OCI-LY7 (cell line): ENCODE data around the gene MAPK8IP1. TPM values are rescaled to one million over a fixed set of nuclear protein-coding genes. Genes with fewer than 3 reads are reported as not detected.

Experiments
- BruUV-seq: library from RNA; stranded (reverse); fragments of 400-500 nt; replicated peaks from 2 replicates; lab custom pipeline; 2021; lab: Mats Ljungman, UMichigan
- CTCF ChIA-PET: fragments of 300-600 bp; sonication (Branson Sonifier 250); formaldehyde crosslinking; loops from one replicate; lab custom pipeline; 2022; ENCODE audit warnings: antibody characterized with exemption; ENCODE audit not compliant: unreplicated experiment; lab: Charles Lee
- POLR2A ChIA-PET: fragments of 300-600 bp; sonication (Branson Sonifier 250); formaldehyde crosslinking; loops from one replicate; lab custom pipeline; 2022; ENCODE audit warnings: antibody characterized with exemption; lab: Charles Lee
- DNase-seq: peaks from one replicate; pipeline ENCODE4 v3.0.0-alpha.2; 2015; ENCODE audit warnings: low spot score
- H2AFZ ChIP-seq: fragments of 200-600 bp; sonication (generic), shearing (Covaris generic); 2 replicates; pipeline ENCODE4 v1.6.1; 2014; ENCODE audit warnings: mild to moderate bottlenecking, antibody characterized with exemption, low read length, moderate library complexity
- H3K27ac ChIP-seq: fragments of 200-600 bp; sonication (generic); 2 replicates; pipeline ENCODE4 v1.5.1; 2014; ENCODE audit warnings: mixed run types, low read depth, mild to moderate bottlenecking, moderate library complexity, low read length, inconsistent platforms; ENCODE audit not compliant: poor library complexity, severe bottlenecking
- H3K36me3 ChIP-seq: fragments of 200-600 bp; sonication (generic); 2 replicates; pipeline ENCODE4 v1.6.1; 2014; ENCODE audit warnings: mild to moderate bottlenecking, antibody characterized with exemption, low read length, moderate library complexity, mixed read lengths; ENCODE audit not compliant: insufficient read depth
- H3K4me1 ChIP-seq: fragments of 200-600 bp; sonication (generic); 2 replicates; pipeline ENCODE4 v1.5.1; 2014; ENCODE audit warnings: mild to moderate bottlenecking, low read length; ENCODE audit not compliant: insufficient read depth, poor library complexity, severe bottlenecking
- H3K4me2 ChIP-seq: fragments of 200-600 bp; sonication (generic); 2 replicates; pipeline ENCODE4 v1.6.1; 2014; ENCODE audit warnings: mild to moderate bottlenecking, low read length
- H3K4me3 ChIP-seq: fragments of 200-600 bp; sonication (generic); 2 replicates; pipeline ENCODE4 v1.5.1; 2014; ENCODE audit warnings: mild to moderate bottlenecking, low read depth, low read length; ENCODE audit not compliant: poor library complexity, severe bottlenecking
- H3K79me2 ChIP-seq: fragments of 200-600 bp; sonication (generic); 2 replicates; pipeline ENCODE4 v1.6.1; 2016; ENCODE audit warnings: low read depth, mild to moderate bottlenecking, low read length, moderate library complexity, mixed read lengths; ENCODE audit not compliant: insufficient read depth
- H3K9me2 ChIP-seq: fragments of 200-600 bp; sonication (generic); 2 replicates; pipeline ENCODE4 v1.6.1; 2016; ENCODE audit warnings: mild to moderate bottlenecking, low read length, mixed read lengths; ENCODE audit not compliant: insufficient read depth
- H3K9me3 ChIP-seq: fragments of 200-600 bp; sonication (generic); 2 replicates; pipeline ENCODE4 v1.6.1; 2014; ENCODE audit warnings: mild to moderate bottlenecking, mixed run types, low read length, mixed read lengths
- H4K20me1 ChIP-seq: fragments of 200-600 bp; sonication (generic); 2 replicates; pipeline ENCODE4 v1.6.1; 2014; ENCODE audit warnings: mild to moderate bottlenecking, antibody characterized with exemption, low read length, moderate library complexity, mixed read lengths; ENCODE audit not compliant: insufficient read depth
- EZH2phosphoT487 ChIP-seq: fragments of 200-600 bp; sonication (generic); IDR thresholded peaks from 2 replicates; pipeline ENCODE4 v1.6.1; 2018; ENCODE audit warnings: low read depth, borderline replicate concordance, mild to moderate bottlenecking, mixed run types, antibody characterized with exemption, low read length, moderate library complexity, mixed read lengths
- intact Hi-C: fragments of 100-400 bp; cut with micrococcal nuclease; formaldehyde crosslinking; loops from one replicate; pipeline ENCODE4 v1.10.0; 2022; ENCODE audit not compliant: unreplicated experiment
- total RNA-seq, 2 experiments: library from RNA; depleted of rRNA in 1 of 2; stranded (reverse); fragments of >200 nt in 1 of 2; shearing (Covaris generic) in 1 of 2; gene quantifications; 2 replicates each; pipeline ENCODE4 v1.2.3, GENCODE V29; 2014 to 2022
- TF ChIP-seq, protein P1 (sequence below): fragments of 200-600 bp; sonication (generic); conservative IDR thresholded peaks from 2 replicates; pipeline ENCODE4 v1.5.1; 2014; ENCODE audit warnings: mild to moderate bottlenecking, antibody characterized with exemption, low read length, moderate library complexity, mixed read lengths

The MAPK8IP1 gene
- total RNA-seq, 2 experiments from 2014 or later, result 2.2 TPM

- Histone ChIP-seq H3K9me2 (no peaks in the 10 kb centered on the region), H3K36me3 (peaks cover 26% of the 10 kb centered on the region), H3K27ac (peak overlapping the region; percentile 95), H2AFZ (no peak overlapping the region), H3K79me2 (peaks cover 19% of the 10 kb centered on the region), H3K9me3 (no peaks in the 10 kb centered on the region), H3K4me2 (peak overlapping the region; percentile 86), H3K4me1 (peaks cover 72% of the 10 kb centered on the region), H4K20me1 (no peaks in the 10 kb centered on the region), H3K4me3 (peak overlapping the region; percentile 72)
- no TSS peak for BruUV-seq
- TF ChIP-seq, protein P1, sequence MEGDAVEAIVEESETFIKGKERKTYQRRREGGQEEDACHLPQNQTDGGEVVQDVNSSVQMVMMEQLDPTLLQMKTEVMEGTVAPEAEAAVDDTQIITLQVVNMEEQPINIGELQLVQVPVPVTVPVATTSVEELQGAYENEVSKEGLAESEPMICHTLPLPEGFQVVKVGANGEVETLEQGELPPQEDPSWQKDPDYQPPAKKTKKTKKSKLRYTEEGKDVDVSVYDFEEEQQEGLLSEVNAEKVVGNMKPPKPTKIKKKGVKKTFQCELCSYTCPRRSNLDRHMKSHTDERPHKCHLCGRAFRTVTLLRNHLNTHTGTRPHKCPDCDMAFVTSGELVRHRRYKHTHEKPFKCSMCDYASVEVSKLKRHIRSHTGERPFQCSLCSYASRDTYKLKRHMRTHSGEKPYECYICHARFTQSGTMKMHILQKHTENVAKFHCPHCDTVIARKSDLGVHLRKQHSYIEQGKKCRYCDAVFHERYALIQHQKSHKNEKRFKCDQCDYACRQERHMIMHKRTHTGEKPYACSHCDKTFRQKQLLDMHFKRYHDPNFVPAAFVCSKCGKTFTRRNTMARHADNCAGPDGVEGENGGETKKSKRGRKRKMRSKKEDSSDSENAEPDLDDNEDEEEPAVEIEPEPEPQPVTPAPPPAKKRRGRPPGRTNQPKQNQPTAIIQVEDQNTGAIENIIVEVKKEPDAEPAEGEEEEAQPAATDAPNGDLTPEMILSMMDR, result no peak
- no peak for TF ChIP-seq EZH2phosphoT487
- no peak for DNase-seq
- ChIA-PET CTCF (interaction anchor here (0.6 to 1.7 kb wide), 2 partner anchors 13 to 83 kb away, joined by 7 to 10 read pairs; no protein-coding TSS in a partner anchor), POLR2A (interaction anchor here (0.5 to 3.1 kb wide), 7 partner anchors 8 to 1374 kb away, joined by 3 to 33 read pairs (median 4); partner anchors contain the start of gene PEX16)
- intact Hi-C loops, result loop anchor here (1.0 to 2.0 kb wide), 3 partner anchors 13 to 190 kb away; partner anchors contain the start of gene PHF21A
Measured at GRCh38 chr11:45930951-45931570, 45.6 kb downstream of the MAPK8IP1 start.

DNA sequence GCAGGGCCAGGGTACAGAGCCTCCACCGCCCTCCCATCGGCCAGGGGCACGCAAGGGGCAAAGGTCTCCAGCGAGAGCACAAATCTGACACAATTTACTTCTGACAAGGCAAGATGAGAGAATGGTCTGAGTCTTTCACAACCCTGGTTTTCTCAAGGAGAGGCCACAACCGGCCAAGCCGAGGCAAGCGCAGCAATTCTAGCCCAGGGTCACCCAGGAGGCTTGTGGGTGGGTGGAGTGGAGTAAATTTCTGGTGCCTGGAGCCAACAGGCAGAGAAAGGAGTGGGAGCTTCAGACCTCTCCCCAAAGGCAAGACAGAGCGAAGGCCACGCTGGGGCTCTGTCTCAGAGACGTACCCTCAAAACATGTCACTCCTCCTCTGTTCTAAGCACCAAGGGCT, 46.3 kb downstream of the MAPK8IP1 start:
- no peak for DNase-seq
- Histone ChIP-seq H4K20me1 (no peaks in the 10 kb centered on the region), H3K4me1 (peaks cover 78% of the 10 kb centered on the region), H3K36me3 (peaks cover 26% of the 10 kb centered on the region), H2AFZ (no peak overlapping the region), H3K79me2 (peaks cover 19% of the 10 kb centered on the region), H3K4me2 (peak overlapping the region; percentile 86), H3K9me2 (no peaks in the 10 kb centered on the region), H3K4me3 (peak overlapping the region; percentile 72), H3K9me3 (no peaks in the 10 kb centered on the region), H3K27ac (peak overlapping the region; percentile 95)
- BruUV-seq, result no TSS peak
- ChIA-PET CTCF (no interaction called here), POLR2A (interaction anchor here (3.1 kb wide), 1 partner anchor 12 kb away, joined by 33 read pairs; the partner anchor contains the start of gene PEX16)
- intact Hi-C loops, result loop anchor here (2.0 kb wide), 3 partner anchors 75 to 189 kb away; partner anchors contain the start of gene PHF21A
- TF ChIP-seq, protein P1, result no peak
- no peak for TF ChIP-seq EZH2phosphoT487

GRCh38 chr11:45932217-45932616, 46.8 kb downstream of the MAPK8IP1 start:
- Histone ChIP-seq H3K9me3 (no peaks in the 10 kb centered on the region), H3K79me2 (peaks cover 19% of the 10 kb centered on the region), H3K36me3 (peaks cover 26% of the 10 kb centered on the region), H3K4me2 (peak overlapping the region; percentile 86), H3K4me3 (peak overlapping the region; percentile 72), H3K9me2 (no peaks in the 10 kb centered on the region), H2AFZ (no peak overlapping the region), H3K4me1 (peaks cover 79% of the 10 kb centered on the region), H4K20me1 (no peaks in the 10 kb centered on the region), H3K27ac (peak overlapping the region; percentile 95)
- DNase-seq, result no peak
- ChIA-PET POLR2A (interaction anchor here (0.6 to 3.1 kb wide), 7 partner anchors 13 to 850 kb away, joined by 3 to 33 read pairs (median 5); partner anchors contain the start of gene PEX16), CTCF (no interaction called here)
- TF ChIP-seq, protein P1, result no peak
- no peak for TF ChIP-seq EZH2phosphoT487
- no TSS peak for BruUV-seq
- intact Hi-C loops, result loop anchor here (2.0 kb wide), 1 partner anchor 89 kb away; no protein-coding TSS in a partner anchor
